ENCODE results near the gene PSMG2. TPM values are rescaled to one million over a fixed set of nuclear protein-coding genes. Genes with fewer than 3 reads are reported as not detected.

PSMG2 gene
- polyA plus RNA-seq, 2 of the 4 experiments (the other 2 are of a cell fraction) = 69.2 to 75.7 TPM

DNA sequence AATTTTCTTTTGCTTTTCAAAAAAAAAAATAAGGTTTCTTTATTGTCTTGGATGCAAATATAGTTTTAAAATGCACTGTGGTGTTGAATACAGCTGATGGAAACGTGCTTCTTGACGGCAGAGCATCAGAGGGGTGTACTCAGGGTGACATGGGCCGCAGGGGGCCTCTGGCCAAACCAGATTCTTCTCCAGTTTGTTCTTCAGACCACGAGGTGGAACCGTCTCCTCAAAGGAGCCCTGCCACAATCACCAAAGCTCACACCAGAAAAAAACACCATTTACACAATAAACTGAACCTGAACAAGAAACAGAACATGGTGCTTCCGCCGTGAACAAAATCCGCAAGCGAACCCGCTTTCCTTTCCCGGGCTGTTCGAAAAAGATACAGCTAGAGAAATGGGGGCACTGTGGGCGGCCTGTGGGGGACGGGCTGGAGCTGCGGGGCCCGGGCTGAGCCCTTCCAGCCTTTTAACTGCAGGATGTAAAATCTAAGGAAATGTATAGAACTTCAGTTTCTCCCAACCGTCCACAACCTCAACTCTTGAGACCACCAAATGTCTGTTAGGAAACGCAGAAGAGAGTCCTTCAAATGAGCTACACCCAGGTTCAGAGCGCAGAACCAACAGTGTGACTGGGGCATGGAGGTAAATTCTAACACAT is 34.5 kb downstream of the PSMG2 start:
- ChIA-PET CTCF (interaction anchor here (0.9 to 2.5 kb wide), 7 partner anchors 10 to 197 kb away, joined by 3 to 16 read pairs (median 3); no protein-coding TSS in a partner anchor), POLR2A (interaction anchor here (0.5 kb wide), 1 partner anchor 210 kb away, joined by 3 read pairs; no protein-coding TSS in a partner anchor)
- DNase-seq (ENCODE audit: low read depth in 1 of 2, low spot score in 1 of 2) = no peak
- H3K4me3 ChIP-seq = no peak overlapping the region
- no peak for ATAC-seq
- TF ChIP-seq RARB (CRISPR knock-in tag; IDR thresholded peaks at IDR 0.05) = no peak
- peak in 1 of 2 experiments; percentile 21; a peak in 1 of 5 replicates for TF ChIP-seq RAD21 (conservative IDR thresholded peaks at IDR 0.05 in 1 of 2, IDR thresholded peaks at IDR 0.05 in 1 of 2)
- TF ChIP-seq FOSL2 (IDR thresholded peaks at IDR 0.05) = no peak
- no peak for TF ChIP-seq FOSL2 (CRISPR knock-in tag; IDR thresholded peaks at IDR 0.05)
- no peaks in the 10 kb centered on the region for H3K9me3 ChIP-seq
- peak overlapping the region in 1 of 2 experiments; percentile 67; a peak in 3 of 6 replicates for H3K27ac ChIP-seq
- WGBS (ENCODE audit: missing lambda C conversion rate) = 86% methylated on average over 19 of the region's 19 CpGs
- no peak for FAIRE-seq
- H3K4me2 ChIP-seq = no peak overlapping the region
- peaks cover 18% of the 10 kb centered on the region for H3K4me1 ChIP-seq

DNA sequence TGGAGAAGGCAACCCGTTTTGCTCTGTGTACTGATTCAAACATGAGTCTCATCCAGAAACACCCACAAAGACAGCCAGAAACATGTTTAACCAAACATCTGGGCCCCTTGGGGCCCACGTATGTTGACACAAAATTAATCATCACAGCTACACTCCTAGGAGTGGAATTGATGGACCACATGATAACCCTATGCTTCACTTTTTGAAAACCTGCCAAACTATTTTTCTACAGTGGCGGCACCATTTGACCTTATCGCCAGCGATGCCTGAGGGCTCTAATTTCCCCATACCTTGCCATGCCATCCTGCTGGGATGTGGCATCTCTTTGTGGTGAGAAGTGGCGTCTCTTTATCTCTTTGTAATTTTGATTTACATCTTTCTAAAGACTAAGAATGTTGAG is 38.5 kb downstream of the PSMG2 start:
- FAIRE-seq (no peak), DNase-seq (ENCODE audit: low read depth in 1 of 2, low spot score in 1 of 2) (peak; percentile 36 to 80), ATAC-seq (peak; percentile 90 to 96)
- H3K4me1 ChIP-seq = peaks cover 36% of the 10 kb centered on the region
- peak overlapping the region; percentile 80 for H3K4me2 ChIP-seq
- ChIA-PET CTCF (interaction anchor here (0.8 to 7.1 kb wide), 5 partner anchors 12 to 193 kb away, joined by 3 to 84 read pairs (median 3); no protein-coding TSS in a partner anchor), POLR2A (interaction anchor here (0.6 to 1.3 kb wide), 2 partner anchors 142 to 193 kb away, joined by 4 to 7 read pairs; partner anchors contain the start of gene PTPN2)
- H3K27ac ChIP-seq = peak overlapping the region; percentile 89 to 95
- peak overlapping the region; percentile 20; the same call in 1 of the 3 replicates for H3K4me3 ChIP-seq
- WGBS (ENCODE audit: missing lambda C conversion rate) = under 1% methylated on average over 6 of the region's 6 CpGs
- H3K9me3 ChIP-seq = no peaks in the 10 kb centered on the region
- TF ChIP-seq, protein P1, sequence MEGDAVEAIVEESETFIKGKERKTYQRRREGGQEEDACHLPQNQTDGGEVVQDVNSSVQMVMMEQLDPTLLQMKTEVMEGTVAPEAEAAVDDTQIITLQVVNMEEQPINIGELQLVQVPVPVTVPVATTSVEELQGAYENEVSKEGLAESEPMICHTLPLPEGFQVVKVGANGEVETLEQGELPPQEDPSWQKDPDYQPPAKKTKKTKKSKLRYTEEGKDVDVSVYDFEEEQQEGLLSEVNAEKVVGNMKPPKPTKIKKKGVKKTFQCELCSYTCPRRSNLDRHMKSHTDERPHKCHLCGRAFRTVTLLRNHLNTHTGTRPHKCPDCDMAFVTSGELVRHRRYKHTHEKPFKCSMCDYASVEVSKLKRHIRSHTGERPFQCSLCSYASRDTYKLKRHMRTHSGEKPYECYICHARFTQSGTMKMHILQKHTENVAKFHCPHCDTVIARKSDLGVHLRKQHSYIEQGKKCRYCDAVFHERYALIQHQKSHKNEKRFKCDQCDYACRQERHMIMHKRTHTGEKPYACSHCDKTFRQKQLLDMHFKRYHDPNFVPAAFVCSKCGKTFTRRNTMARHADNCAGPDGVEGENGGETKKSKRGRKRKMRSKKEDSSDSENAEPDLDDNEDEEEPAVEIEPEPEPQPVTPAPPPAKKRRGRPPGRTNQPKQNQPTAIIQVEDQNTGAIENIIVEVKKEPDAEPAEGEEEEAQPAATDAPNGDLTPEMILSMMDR (IDR thresholded peaks at IDR 0.05) = no peak
- no peak for TF ChIP-seq RNF2 (IDR thresholded peaks at IDR 0.05; ENCODE audit: borderline replicate concordance, low read depth)
- no peak for TF ChIP-seq NFE2L2 (conservative IDR thresholded peaks at IDR 0.05; ENCODE audit: low read length)
- TF ChIP-seq EP300 (IDR thresholded peaks at IDR 0.05) = peak; percentile 72 to 82; a peak in 2 of 5 replicates
- peak; percentile 74; the same call in 1 of the 2 replicates for TF ChIP-seq JUNB (IDR thresholded peaks at IDR 0.05)
- TF ChIP-seq FOSL2 (IDR thresholded peaks at IDR 0.05) = peak; percentile 70
- peak; percentile 82 for TF ChIP-seq FOSL2 (CRISPR knock-in tag; IDR thresholded peaks at IDR 0.05)
- TF ChIP-seq MAFK (IDR thresholded peaks at IDR 0.05; ENCODE audit: partially characterized antibody) = no peak
- no peak for TF ChIP-seq MYC (IDR thresholded peaks at IDR 0.05; ENCODE audit: borderline replicate concordance, low read length)
- TF ChIP-seq, protein P2, sequence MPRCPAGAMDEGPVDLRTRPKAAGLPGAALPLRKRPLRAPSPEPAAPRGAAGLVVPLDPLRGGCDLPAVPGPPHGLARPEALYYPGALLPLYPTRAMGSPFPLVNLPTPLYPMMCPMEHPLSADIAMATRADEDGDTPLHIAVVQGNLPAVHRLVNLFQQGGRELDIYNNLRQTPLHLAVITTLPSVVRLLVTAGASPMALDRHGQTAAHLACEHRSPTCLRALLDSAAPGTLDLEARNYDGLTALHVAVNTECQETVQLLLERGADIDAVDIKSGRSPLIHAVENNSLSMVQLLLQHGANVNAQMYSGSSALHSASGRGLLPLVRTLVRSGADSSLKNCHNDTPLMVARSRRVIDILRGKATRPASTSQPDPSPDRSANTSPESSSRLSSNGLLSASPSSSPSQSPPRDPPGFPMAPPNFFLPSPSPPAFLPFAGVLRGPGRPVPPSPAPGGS (IDR thresholded peaks at IDR 0.05) = peak; percentile 66; the same call in 1 of the 3 replicates
- TF ChIP-seq CHD2 (IDR thresholded peaks at IDR 0.05; ENCODE audit: low read length, partially characterized antibody) = no peak
- TF ChIP-seq JUN (IDR thresholded peaks at IDR 0.05) = peak; percentile 68 to 76; a peak in 4 of 5 replicates
- no peak for TF ChIP-seq HOXB5 (CRISPR knock-in tag; IDR thresholded peaks at IDR 0.05)
- TF ChIP-seq RFX5 (IDR thresholded peaks at IDR 0.05) = no peak
- no peak for TF ChIP-seq NR3C1 (IDR thresholded peaks at IDR 0.05)
- TF ChIP-seq, protein P3, sequence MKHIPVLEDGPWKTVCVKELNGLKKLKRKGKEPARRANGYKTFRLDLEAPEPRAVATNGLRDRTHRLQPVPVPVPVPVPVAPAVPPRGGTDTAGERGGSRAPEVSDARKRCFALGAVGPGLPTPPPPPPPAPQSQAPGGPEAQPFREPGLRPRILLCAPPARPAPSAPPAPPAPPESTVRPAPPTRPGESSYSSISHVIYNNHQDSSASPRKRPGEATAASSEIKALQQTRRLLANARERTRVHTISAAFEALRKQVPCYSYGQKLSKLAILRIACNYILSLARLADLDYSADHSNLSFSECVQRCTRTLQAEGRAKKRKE (CRISPR knock-in tag; IDR thresholded peaks at IDR 0.05; ENCODE audit: low read depth) = no peak; the same call in 1 of the 2 replicates
- no peak for TF ChIP-seq PHF8 (IDR thresholded peaks at IDR 0.05; ENCODE audit: borderline replicate concordance, low read depth)
- TF ChIP-seq BHLHE40 (IDR thresholded peaks at IDR 0.05; ENCODE audit: low read depth, low read length) = no peak
- no peak for TF ChIP-seq CHD4 (IDR thresholded peaks at IDR 0.05; ENCODE audit: borderline replicate concordance)
- TF ChIP-seq, protein P4, sequence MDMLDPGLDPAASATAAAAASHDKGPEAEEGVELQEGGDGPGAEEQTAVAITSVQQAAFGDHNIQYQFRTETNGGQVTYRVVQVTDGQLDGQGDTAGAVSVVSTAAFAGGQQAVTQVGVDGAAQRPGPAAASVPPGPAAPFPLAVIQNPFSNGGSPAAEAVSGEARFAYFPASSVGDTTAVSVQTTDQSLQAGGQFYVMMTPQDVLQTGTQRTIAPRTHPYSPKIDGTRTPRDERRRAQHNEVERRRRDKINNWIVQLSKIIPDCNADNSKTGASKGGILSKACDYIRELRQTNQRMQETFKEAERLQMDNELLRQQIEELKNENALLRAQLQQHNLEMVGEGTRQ (IDR thresholded peaks at IDR 0.05) = no peak
- peak in 1 of 2 experiments; percentile 73; a peak in 3 of 4 replicates for TF ChIP-seq CEBPB (IDR thresholded peaks at IDR 0.05)
- TF ChIP-seq HDAC2 (IDR thresholded peaks at IDR 0.05) = no peak
- no peak for TF ChIP-seq SREBF2 (IDR thresholded peaks at IDR 0.05)
- TF ChIP-seq GATA3 (IDR thresholded peaks at IDR 0.05; ENCODE audit: borderline replicate concordance) = peak; percentile 86
- no peak for TF ChIP-seq ZFP36 (IDR thresholded peaks at IDR 0.05; ENCODE audit: borderline replicate concordance, partially characterized antibody)
- TF ChIP-seq, protein P5, sequence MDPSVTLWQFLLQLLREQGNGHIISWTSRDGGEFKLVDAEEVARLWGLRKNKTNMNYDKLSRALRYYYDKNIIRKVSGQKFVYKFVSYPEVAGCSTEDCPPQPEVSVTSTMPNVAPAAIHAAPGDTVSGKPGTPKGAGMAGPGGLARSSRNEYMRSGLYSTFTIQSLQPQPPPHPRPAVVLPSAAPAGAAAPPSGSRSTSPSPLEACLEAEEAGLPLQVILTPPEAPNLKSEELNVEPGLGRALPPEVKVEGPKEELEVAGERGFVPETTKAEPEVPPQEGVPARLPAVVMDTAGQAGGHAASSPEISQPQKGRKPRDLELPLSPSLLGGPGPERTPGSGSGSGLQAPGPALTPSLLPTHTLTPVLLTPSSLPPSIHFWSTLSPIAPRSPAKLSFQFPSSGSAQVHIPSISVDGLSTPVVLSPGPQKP (IDR thresholded peaks at IDR 0.05; ENCODE audit: low read depth, low read length) = no peak
- TF ChIP-seq, protein P6, sequence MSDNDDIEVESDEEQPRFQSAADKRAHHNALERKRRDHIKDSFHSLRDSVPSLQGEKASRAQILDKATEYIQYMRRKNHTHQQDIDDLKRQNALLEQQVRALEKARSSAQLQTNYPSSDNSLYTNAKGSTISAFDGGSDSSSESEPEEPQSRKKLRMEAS (IDR thresholded peaks at IDR 0.05) = peak; percentile 52; the same call in 1 of the 2 replicates
- TF ChIP-seq CBX2 (IDR thresholded peaks at IDR 0.05; ENCODE audit: borderline replicate concordance, low read depth) = no peak
- no peak for TF ChIP-seq ZNF302 (CRISPR knock-in tag; IDR thresholded peaks at IDR 0.05)
- no peak for TF ChIP-seq RARB (CRISPR knock-in tag; IDR thresholded peaks at IDR 0.05)

Data from A549 (cell line).